HS-27A (cell line): Measurements from ENCODE around the gene TMEM42.
"Not testable (repeated sequence)": the region's sequence is repeated elsewhere in the genome, so short reads cannot be mapped to it uniquely, and the experiment has no call there.

Experiments used
- DNase-seq: peaks from one replicate; pipeline ENCODE4 v3.0.0-alpha.2; 2012; ENCODE audit warnings: low read depth, missing footprints

The TMEM42 gene

GRCh38 chr3:44861412-44862225 is at the start of gene TMEM42:
TMEM42 (plus strand) TSS chr3:44861912; CDS start chr3:44861925, 13 bp downstream.
- DNase-seq, result peak; percentile 52

DNA sequence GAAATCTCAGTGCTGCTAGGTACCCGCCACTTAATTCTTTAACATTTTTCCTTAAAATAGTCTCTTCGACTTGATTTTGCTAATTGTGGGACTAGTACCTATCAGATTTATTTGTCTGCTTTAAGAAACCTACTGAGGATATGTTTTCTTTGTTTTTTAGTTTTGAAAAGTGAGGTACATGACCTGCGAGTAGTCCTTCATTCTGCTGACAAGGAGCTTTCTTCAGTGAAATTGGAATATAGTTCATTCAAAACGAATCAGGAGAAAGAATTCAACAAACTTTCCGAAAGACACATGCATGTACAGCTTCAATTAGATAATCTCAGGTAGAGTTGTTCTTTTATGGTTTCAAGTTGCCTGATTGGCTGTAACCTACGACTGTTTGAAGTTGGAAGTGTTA is 47.0 kb upstream of the TMEM42 start:
- no peak for DNase-seq

- DNase-seq, result not testable (repeated sequence)
These were observed 45.4 kb upstream of the TMEM42 start for GRCh38 chr3:44816334-44816733.

GRCh38 chr3:44821206-44821605 is 40.5 kb upstream of the TMEM42 start:
- not testable (repeated sequence) for DNase-seq

DNA sequence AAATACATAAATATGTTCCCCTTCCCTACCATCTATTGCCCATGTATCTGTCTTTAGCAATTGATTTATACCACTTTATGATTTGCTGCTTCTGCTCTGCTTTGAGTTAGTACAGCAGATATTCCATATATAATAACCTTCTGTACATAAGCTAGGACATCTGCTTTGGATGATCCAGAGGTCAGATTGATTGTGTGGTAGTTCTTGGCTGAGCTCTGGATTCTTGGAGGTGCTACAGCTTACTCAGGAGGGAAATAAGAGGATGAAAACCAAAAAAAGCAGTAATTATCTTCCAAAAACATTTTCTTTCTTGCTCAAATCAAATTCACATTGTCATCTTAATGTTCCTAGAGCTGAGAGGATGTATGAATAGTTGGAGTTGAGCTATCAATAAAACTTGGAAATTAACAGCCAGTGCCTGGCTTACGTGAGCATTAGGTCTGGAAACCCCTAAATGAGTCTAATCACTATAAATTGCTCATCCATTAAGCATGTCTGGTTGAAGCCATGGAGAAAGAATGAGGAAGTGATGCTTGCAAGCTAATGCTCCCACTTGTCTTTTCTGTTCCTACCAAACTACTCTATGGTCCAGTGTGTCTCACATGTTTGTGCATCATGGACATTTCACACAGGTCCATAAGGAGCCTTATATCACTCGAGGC is 36.3 kb upstream of the TMEM42 start:
- DNase-seq, result no peak

DNA sequence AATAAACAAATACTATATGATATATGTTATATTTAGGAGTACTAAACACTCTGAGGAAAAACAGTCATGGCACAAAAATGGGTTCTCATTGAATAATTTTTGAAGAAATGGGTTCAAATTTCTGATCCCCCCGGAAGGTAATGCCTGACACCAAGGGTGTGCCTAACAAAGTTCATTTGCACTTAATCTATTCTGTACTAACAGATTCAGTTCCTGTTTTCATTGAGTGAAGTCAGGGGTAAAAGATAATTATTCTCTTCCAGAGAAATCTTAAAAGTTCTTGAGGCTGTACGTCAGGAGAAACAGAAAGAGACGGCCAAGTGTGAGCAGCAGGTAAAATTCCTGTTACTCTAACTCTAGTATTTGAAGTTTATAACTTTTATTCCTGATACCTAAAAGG is 34.5 kb upstream of the TMEM42 start:
- no peak for DNase-seq

DNA sequence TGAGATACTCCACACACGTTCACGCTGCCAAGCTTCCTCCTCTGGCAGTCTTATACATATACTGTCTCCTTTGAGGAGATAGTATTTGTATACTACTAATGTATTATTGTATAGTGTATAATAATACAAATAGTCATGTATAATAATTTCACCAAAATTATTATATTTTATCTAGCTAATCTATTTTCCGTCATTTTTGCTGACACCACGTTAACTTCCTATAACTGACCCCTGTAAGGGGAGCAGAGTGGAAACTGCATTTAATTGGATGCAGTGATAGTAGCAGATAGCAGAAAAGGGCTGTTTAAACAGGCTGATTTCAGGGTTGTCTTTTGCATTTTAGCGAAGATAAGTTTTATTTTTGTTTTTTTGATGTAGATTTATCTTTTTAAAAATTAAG is 30.5 kb upstream of the TMEM42 start:
- no peak for DNase-seq

DNA sequence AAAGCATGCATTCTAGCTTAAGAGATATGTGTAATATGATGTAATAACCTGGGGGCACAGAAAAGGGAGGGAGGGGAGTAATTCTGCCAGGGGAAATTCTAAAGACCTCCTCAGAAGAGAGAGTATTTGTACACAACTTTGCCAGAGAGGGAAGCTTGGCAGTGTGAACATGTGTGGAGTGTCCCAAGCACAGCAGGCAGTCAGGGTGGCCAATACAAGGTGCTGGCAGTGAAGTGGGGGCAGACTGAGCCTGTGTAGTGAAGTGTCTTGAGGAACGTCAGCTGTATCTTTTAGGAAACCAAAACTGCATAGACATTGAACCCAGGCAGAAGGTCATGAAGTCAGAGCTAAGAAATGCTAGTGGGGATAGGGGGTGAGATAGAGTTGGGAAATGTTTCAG is 29.7 kb upstream of the TMEM42 start:
- no peak for DNase-seq

GRCh38 chr3:44832965-44833364 is 28.7 kb upstream of the TMEM42 start:
- no peak for DNase-seq

DNA sequence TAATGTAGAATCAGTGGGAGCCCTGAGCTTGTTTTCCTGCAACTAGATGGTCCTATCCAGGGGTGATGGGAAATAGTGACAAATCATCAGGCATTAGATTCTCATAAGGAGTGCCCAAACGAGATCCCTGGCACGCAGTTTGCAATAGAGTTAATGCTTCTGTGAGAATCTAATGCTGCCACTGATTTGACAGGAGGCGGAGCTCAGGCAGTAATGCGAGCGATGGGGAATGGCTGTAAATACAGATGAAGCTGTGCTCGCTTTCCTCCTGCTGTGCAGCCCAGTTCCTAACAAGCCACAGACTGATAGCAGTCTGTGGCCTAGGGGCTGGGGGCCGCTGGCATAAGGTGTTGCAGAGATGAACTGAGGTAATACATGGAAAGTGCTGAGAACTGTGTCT is 28.3 kb upstream of the TMEM42 start:
- DNase-seq, result no peak

GRCh38 chr3:44835684-44836083 is 26.0 kb upstream of the TMEM42 start:
- DNase-seq, result no peak

DNA sequence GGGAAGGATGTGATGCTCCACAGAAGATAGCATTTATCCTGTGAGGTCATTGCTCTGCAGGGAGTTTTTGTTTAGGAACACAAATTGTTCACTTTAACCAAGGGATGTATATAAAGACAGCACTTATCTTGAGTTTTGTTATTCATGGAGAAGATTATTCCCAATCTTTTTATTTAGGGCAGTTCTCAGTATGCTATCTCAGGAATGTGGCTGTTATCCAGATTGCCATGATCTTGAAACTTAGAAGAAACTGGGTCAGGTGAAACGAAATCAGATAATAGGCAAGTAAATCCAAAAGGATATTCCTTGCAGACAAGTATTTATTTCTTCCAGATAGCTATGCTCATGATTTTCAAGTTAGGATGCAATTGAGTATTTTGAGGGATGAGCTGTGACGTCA is 19.3 kb upstream of the TMEM42 start:
- DNase-seq, result no peak

- no peak for DNase-seq
These were observed 15.9 kb upstream of the TMEM42 start for GRCh38 chr3:44845528-44846520.

GRCh38 chr3:44848634-44849033 is 13.1 kb upstream of the TMEM42 start:
- DNase-seq, result no peak

GRCh38 chr3:44856663-44857062 is 5.0 kb upstream of the TMEM42 start:
- DNase-seq, result not testable (repeated sequence)

DNA sequence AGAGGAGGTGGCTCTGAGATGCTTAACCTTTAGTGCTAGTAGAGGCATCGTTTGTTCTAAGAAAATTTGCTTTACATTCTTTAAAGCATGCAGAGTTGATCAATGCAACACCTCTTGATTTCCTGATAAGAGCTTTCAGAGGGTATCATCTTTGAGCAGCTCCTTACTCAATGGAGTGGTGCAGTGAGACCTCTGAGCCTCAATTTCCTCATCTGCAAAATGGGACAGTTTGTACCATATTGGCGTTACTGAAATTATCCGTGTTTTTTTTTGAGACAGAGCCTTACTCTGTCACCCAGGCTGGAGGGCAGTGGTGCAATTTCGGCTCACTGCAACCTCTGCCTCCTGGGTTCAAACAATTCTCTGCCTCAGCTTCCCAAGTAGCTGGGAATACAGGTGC is 1.6 kb upstream of the TMEM42 start:
- DNase-seq, result no peak

DNA sequence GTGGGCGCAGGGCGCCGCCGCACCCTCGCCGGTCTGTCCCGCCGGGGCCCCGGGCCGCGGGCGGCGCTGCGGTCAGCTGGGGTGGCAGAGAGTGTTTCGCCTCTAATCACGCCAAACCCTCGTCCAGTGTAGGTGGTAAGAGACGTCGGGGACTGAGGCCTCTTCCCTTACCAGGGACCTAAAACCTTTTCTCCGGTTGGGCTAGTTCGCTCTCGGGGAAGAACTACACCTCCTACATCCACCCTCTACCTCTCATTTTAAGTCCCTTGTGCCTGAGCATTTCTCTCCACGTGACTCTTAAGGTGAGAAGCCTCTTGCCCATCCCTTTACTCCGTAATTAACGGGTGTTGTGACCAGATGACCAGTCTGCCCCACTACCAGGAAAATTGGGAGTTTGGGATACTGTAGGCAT is 520 bp downstream of the TMEM42 start:
- peak; percentile 20 for DNase-seq

DNA sequence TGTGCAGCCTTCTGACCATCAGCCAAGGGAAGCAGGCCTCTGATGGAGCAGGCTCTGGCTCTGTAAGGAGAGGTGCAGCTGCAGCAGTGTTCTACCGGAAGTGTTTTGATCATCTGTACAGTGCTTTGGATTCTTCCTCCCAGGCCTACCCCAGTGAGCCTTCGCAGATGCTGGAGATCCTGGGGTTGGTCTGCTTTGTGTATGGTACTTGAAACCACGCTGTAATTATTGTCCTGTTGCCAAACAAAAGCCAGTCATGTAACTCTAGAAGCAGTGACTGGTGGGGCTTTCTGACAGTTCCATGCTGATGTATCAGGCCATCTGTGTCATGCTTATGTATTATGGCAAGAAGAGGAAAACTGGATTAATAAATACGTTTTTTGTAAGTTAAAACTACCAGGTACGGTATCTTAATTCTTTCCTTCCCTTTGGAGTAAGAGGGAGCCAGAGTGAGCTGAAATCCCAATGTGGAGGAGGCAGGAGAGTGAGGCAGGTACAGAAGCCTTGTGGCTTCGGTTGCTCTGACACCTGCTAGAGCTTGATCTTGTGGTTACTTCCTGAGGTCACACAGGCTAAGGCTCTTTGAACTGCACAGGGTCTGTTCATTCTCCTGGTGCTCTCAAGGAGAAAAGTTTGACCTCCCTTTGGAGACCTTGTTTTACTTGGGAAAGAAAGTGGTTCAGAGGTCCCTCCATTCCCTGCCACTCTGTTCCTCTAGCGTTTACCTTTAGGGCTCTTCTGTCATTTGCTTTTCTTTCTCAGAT is 3.7 kb downstream of the TMEM42 start:
- no peak for DNase-seq

DNA sequence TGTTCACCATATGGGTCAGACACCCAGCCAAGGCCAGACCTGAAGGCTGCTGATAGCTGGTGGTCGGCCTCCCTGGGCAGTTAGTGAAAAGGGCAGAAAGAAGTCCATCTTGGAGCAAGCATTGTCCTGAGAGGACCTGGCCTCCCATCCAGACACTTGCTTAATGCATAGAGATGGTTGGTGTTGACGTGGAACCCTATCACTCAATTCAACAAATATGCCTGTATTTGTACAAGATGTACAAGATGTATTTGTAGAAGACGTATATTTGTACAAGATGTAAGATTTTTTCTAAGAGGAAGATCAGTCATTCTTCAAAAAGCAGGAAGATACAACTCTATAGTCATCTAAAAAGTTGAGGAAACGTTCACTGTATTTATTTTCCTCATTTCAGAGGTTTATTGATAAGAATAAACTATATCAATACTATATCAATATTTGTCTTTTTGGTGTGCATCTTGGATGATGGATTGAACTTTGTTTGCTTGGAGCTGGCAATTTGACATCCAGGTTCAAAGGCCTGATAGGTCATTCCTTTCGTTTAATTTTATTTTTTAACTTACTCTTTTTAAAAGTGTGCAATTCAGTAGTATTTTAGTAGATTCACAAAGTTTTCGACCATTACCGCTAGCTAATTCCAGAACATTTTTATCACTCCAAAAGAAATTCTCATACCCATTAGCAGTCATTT is 5.9 kb downstream of the TMEM42 start:
- DNase-seq, result no peak

- no peak for DNase-seq
These were observed 8.8 kb downstream of the TMEM42 start for GRCh38 chr3:44870375-44871061.
